A673 (cell line): Measurements from ENCODE around the gene ANGPTL3. TPM values are rescaled to one million over a fixed set of nuclear protein-coding genes. Genes with fewer than 3 reads are reported as not detected.
"Not testable (repeated sequence)": the region's sequence is repeated elsewhere in the genome, so short reads cannot be mapped to it uniquely, and the experiment has no call there.

ENCODE experiments used
- Bru-seq: library from RNA; stranded (reverse); fragments of 400-500 nt; gene quantifications from one replicate; lab custom pipeline; 2021; lab: Mats Ljungman, UMichigan
- BruChase-seq, 2 experiments: library from RNA; stranded (reverse); fragments of 400-500 nt; gene quantifications; one replicate each; lab custom pipeline; 2021; lab: Mats Ljungman, UMichigan
- BruUV-seq: library from RNA; stranded (reverse); fragments of 400-500 nt; replicated peaks from 2 replicates; lab custom pipeline; 2021; lab: Mats Ljungman, UMichigan
- CTCF ChIA-PET: fragments of 300-600 bp; sonication (Branson Sonifier 250); formaldehyde crosslinking; loops from one replicate; lab custom pipeline; 2022; ENCODE audit warnings: antibody characterized with exemption; lab: Charles Lee
- POLR2A ChIA-PET: fragments of 300-600 bp; sonication (Branson Sonifier 250); formaldehyde crosslinking; loops from one replicate; lab custom pipeline; 2022; ENCODE audit warnings: antibody characterized with exemption; ENCODE audit not compliant: low non-redundant PET; lab: Charles Lee
- DNase-seq: peaks from one replicate; pipeline ENCODE4 v3.0.0-alpha.2; 2015; ENCODE audit warnings: low spot score
- H3K27ac ChIP-seq: fragments of 200-600 bp; sonication (generic); 2 replicates; pipeline ENCODE4 v1.5.1; 2016; ENCODE audit warnings: mixed run types, low read depth, mild to moderate bottlenecking, mixed read lengths, antibody characterized with exemption, low read length; ENCODE audit not compliant: poor library complexity, severe bottlenecking
- H3K27me3 ChIP-seq: fragments of 200-600 bp; sonication (generic); replicated peaks from 2 replicates; pipeline ENCODE4 v1.6.1; 2017; ENCODE audit warnings: mixed run types, low read depth, mild to moderate bottlenecking, mixed read lengths, antibody characterized with exemption, low read length; ENCODE audit not compliant: insufficient read depth, poor library complexity
- H3K36me3 ChIP-seq: fragments of 200-600 bp; sonication (generic); 2 replicates; pipeline ENCODE4 v1.6.1; 2016; ENCODE audit warnings: mixed run types, mild to moderate bottlenecking, mixed read lengths, antibody characterized with exemption, low read length; ENCODE audit not compliant: insufficient read depth, poor library complexity, severe bottlenecking
- H3K4me1 ChIP-seq: fragments of 200-600 bp; sonication (generic); 2 replicates; pipeline ENCODE4 v1.6.1; 2017; ENCODE audit warnings: mixed run types, mild to moderate bottlenecking, mixed read lengths, antibody characterized with exemption, low read length; ENCODE audit not compliant: insufficient read depth, poor library complexity, severe bottlenecking
- H3K4me3 ChIP-seq: fragments of 200-600 bp; sonication (generic); 2 replicates; pipeline ENCODE4 v1.5.1; 2016; ENCODE audit warnings: low read depth, mixed run types, mild to moderate bottlenecking, mixed read lengths, low read length; ENCODE audit not compliant: poor library complexity, severe bottlenecking
- H3K9me3 ChIP-seq: fragments of 200-600 bp; sonication (generic); 2 replicates; pipeline ENCODE4 v1.6.1; 2016; ENCODE audit warnings: mixed run types, low read depth, mild to moderate bottlenecking, mixed read lengths, antibody characterized with exemption, low read length; ENCODE audit not compliant: poor library complexity, severe bottlenecking
- EZH2 ChIP-seq: fragments of 200-600 bp; sonication (generic); IDR thresholded peaks from 2 replicates; pipeline ENCODE4 v1.6.1; 2017; ENCODE audit warnings: borderline replicate concordance, low read depth, mild to moderate bottlenecking, mixed read lengths, antibody characterized with exemption, low read length; ENCODE audit not compliant: poor library complexity, severe bottlenecking
- intact Hi-C: fragments of 100-400 bp; cut with micrococcal nuclease; formaldehyde crosslinking; loops from one replicate; pipeline ENCODE4 v1.10.0; 2022; ENCODE audit not compliant: unreplicated experiment
- long read RNA-seq: library from polyadenylated mRNA; stranded (forward); transcript quantifications from one replicate; pipeline ENCODE4 v2.0.0, GENCODE V29; 2022
- total RNA-seq: library from RNA; stranded (reverse); gene quantifications from 2 replicates; pipeline ENCODE4 v1.2.3, GENCODE V29; 2021
- TF ChIP-seq, protein P1 (sequence below): fragments of 300-800, 200-600 bp; sonication (generic); conservative IDR thresholded peaks from 2 replicates; pipeline ENCODE4 v1.5.1; 2017; ENCODE audit warnings: low read depth, mild to moderate bottlenecking, antibody characterized with exemption, low read length, moderate library complexity, mixed read lengths

ANGPTL3 gene, protein sequence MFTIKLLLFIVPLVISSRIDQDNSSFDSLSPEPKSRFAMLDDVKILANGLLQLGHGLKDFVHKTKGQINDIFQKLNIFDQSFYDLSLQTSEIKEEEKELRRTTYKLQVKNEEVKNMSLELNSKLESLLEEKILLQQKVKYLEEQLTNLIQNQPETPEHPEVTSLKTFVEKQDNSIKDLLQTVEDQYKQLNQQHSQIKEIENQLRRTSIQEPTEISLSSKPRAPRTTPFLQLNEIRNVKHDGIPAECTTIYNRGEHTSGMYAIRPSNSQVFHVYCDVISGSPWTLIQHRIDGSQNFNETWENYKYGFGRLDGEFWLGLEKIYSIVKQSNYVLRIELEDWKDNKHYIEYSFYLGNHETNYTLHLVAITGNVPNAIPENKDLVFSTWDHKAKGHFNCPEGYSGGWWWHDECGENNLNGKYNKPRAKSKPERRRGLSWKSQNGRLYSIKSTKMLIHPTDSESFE
- total RNA-seq (not detected in 2 replicates), Bru-seq, nascent RNA (not detected), BruChase-seq, experiment 1, labeled RNA remaining after a 2-hour chase (not detected), BruChase-seq, experiment 2, labeled RNA remaining after a 6-hour chase (not detected)
- long read RNA-seq = 0 reads

DNA sequence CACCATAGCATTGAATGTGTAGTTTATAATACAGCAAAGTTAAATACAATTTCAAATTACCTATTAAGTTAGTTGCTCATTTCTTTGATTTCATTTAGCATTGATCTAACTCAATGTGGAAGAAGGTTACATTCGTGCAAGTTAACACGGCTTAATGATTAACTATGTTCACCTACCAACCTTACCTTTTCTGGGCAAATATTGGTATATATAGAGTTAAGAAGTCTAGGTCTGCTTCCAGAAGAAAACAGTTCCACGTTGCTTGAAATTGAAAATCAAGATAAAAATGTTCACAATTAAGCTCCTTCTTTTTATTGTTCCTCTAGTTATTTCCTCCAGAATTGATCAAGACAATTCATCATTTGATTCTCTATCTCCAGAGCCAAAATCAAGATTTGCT, at the start of gene ANGPTL3:
Gene ANGPTL3, plus strand, starts transcription at position 240 of the 400 bp plus-strand sequence. Its CDS starts 47 bp downstream, at position 287.
- CTCF ChIA-PET = no interaction called here
- Histone ChIP-seq H3K9me3 (no peaks in the 10 kb centered on the region), H3K4me1 (peaks cover 15% of the 10 kb centered on the region), H3K27me3 (no peaks in the 10 kb centered on the region), H3K36me3 (no peaks in the 10 kb centered on the region), H3K27ac (no peak within 1 kb of the TSS), H3K4me3 (no peak within 1 kb of the TSS)
- intact Hi-C loops = no loop called here
- POLR2A ChIA-PET = no interaction called here
- DNase-seq = no peak
- no TSS peak for BruUV-seq
- no peak for TF ChIP-seq EZH2

DNA sequence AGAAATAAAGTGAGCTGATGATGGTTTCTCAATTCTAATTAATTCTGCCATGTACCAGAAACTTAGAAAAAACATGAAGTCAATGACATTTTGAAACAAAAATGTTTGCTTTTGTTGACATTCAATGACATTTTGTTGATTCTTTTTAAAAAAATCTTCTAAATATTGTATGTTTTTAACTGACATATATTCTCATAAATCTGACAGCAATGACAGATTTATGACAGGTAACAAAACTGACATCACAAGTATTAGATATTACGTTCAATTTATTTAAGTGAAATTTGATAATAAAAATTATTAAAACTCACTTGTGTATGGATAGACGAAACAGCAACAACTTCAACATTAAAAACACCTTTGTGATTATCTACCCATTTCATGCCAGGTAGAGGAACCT, 36.0 kb upstream of the ANGPTL3 start:
- intact Hi-C loops = no loop called here
- H3K4me1 ChIP-seq = no peaks in the 10 kb centered on the region
- no peak overlapping the region for H3K4me3 ChIP-seq
- H3K36me3 ChIP-seq = no peaks in the 10 kb centered on the region
- no peak overlapping the region for H3K27ac ChIP-seq
- TF ChIP-seq, protein P1, sequence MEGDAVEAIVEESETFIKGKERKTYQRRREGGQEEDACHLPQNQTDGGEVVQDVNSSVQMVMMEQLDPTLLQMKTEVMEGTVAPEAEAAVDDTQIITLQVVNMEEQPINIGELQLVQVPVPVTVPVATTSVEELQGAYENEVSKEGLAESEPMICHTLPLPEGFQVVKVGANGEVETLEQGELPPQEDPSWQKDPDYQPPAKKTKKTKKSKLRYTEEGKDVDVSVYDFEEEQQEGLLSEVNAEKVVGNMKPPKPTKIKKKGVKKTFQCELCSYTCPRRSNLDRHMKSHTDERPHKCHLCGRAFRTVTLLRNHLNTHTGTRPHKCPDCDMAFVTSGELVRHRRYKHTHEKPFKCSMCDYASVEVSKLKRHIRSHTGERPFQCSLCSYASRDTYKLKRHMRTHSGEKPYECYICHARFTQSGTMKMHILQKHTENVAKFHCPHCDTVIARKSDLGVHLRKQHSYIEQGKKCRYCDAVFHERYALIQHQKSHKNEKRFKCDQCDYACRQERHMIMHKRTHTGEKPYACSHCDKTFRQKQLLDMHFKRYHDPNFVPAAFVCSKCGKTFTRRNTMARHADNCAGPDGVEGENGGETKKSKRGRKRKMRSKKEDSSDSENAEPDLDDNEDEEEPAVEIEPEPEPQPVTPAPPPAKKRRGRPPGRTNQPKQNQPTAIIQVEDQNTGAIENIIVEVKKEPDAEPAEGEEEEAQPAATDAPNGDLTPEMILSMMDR = no peak
- no peak for TF ChIP-seq EZH2
- ChIA-PET CTCF (no interaction called here), POLR2A (no interaction called here)
- no peaks in the 10 kb centered on the region for H3K9me3 ChIP-seq
- BruUV-seq = no TSS peak
- H3K27me3 ChIP-seq = no peaks in the 10 kb centered on the region
- DNase-seq = no peak

DNA sequence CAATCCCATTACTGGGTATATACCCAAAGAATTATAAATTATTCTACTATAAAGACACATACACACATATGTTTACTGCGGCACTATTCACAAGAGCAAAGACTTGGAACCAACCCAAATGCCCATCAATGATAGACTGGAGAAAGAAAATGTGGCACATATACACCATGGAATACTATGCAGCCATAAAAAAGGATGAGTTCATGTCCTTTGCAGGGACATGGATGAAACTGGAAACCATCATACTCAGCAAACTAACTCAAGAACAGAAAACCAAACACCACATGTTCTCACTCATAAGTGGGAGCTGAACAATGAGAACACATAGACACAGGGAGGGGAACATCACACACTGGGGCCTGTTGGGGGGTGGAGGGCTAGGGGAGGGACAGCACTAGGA, 30.1 kb upstream of the ANGPTL3 start:
- H3K4me1 ChIP-seq, DNase-seq, H3K27me3 ChIP-seq, H3K27ac ChIP-seq, H3K9me3 ChIP-seq, BruUV-seq, intact Hi-C loops, POLR2A ChIA-PET, H3K4me3 ChIP-seq, CTCF ChIA-PET, H3K36me3 ChIP-seq: not testable (repeated sequence)

DNA sequence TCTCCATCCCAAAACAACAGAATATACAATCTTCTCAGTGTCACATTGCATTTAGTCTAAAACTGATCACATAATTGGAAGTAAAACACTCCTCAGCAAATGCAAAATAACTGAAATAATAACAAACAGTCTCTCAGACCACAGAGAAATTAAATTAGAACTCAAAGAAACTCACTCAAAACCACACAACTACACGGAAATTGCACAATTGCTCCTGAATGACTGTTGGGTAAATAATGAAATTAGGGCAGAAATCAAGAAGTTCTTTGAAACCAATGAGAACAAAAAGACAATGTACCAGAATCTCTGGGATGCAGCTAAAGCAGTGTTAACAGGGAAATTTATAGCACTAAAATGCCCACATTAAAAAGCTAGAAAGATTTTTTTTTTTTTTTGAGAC, 29.4 kb upstream of the ANGPTL3 start:
- H3K9me3 ChIP-seq, H3K4me3 ChIP-seq, CTCF ChIA-PET, intact Hi-C loops, H3K27ac ChIP-seq, BruUV-seq, H3K4me1 ChIP-seq, H3K27me3 ChIP-seq, H3K36me3 ChIP-seq: not testable (repeated sequence)
- DNase-seq = peak; percentile 15
- POLR2A ChIA-PET = interaction anchor here (0.6 kb wide), 1 partner anchor 196 kb away, joined by 3 read pairs; no protein-coding TSS in a partner anchor

DNA sequence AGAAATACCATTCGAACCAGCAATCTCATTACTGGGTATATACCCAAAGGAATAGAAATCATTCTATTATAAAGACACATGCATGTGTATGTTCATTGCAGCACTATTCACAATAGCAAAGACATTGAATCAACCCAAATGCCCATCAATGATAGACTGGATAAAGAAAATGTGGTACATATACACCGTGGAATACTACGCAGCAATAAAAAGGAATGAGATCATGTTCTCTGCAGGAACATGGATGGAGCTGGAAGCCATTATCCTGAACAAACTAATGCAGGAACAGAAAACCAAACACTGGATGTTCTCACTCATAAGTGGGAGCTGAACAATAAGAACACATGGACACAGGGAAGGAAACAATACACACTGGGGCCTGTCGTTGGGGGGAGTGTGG, 25.8 kb upstream of the ANGPTL3 start:
- DNase-seq, BruUV-seq, H3K4me1 ChIP-seq, H3K27me3 ChIP-seq, H3K4me3 ChIP-seq, CTCF ChIA-PET, H3K9me3 ChIP-seq, POLR2A ChIA-PET, H3K27ac ChIP-seq, H3K36me3 ChIP-seq, intact Hi-C loops: not testable (repeated sequence)
